ENCODE measurements around the gene KLHL26. TPM values are rescaled to one million over a fixed set of nuclear protein-coding genes. Genes with fewer than 3 reads are reported as not detected.

KLHL26 gene
- total and polyA plus RNA-seq, 2 donors from 2014 or later = 5.6 to 16.1 TPM

DNA sequence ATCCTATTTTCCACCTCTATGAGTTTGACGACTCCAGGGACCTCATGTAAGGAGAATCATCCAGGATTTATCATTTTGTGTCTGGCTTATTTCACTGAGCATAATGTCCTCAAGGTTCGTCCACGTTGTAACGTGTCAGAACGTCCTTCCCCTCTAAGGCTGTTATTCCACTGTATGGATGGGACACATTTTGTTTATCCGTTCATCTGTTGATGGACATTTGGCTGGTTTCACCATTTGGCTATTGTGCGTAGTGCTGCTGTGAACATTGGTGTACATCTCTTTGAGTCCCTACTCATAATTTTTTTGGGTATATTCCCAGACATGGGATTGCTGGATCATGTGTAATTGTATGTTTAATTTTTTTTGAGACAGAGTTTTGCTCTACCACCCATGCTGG lies 68.1 kb downstream of the KLHL26 start:
- no peak overlapping the region for H3K4me3 ChIP-seq (ENCODE audit: low read length in 3 of 3)
- H3K4me1 ChIP-seq (ENCODE audit: control insufficient read depth in 2 of 3, insufficient read depth in 2 of 3, low read depth in 1 of 3, low read length in 3 of 3) = peaks cover 0 to 18% (median 3%) of the 10 kb centered on the region in 3 donors
- FAIRE-seq (no peak), DNase-seq (no peak)
- H3K9me3 ChIP-seq (ENCODE audit: control insufficient read depth in 2 of 3, insufficient read depth in 1 of 3, low read length in 3 of 3) = no peaks in the 10 kb centered on the region
- no peak overlapping the region for H3K27ac ChIP-seq (ENCODE audit: low read depth in 2 of 2, low read length in 2 of 2)
- H3K36me3 ChIP-seq (ENCODE audit: control insufficient read depth in 2 of 3, insufficient read depth in 3 of 3, low read length in 3 of 3) = no peaks in the 10 kb centered on the region
- intact Hi-C loops (cut with DNase I) = no loop called here
- H3K27me3 ChIP-seq (ENCODE audit: control insufficient read depth, insufficient read depth, low read length) = no peaks in the 10 kb centered on the region
- TF ChIP-seq, protein P1, sequence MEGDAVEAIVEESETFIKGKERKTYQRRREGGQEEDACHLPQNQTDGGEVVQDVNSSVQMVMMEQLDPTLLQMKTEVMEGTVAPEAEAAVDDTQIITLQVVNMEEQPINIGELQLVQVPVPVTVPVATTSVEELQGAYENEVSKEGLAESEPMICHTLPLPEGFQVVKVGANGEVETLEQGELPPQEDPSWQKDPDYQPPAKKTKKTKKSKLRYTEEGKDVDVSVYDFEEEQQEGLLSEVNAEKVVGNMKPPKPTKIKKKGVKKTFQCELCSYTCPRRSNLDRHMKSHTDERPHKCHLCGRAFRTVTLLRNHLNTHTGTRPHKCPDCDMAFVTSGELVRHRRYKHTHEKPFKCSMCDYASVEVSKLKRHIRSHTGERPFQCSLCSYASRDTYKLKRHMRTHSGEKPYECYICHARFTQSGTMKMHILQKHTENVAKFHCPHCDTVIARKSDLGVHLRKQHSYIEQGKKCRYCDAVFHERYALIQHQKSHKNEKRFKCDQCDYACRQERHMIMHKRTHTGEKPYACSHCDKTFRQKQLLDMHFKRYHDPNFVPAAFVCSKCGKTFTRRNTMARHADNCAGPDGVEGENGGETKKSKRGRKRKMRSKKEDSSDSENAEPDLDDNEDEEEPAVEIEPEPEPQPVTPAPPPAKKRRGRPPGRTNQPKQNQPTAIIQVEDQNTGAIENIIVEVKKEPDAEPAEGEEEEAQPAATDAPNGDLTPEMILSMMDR (IDR thresholded peaks at IDR 0.05; ENCODE audit: borderline replicate concordance, extremely low read depth, insufficient read depth) = no peak
- H3K9ac ChIP-seq (ENCODE audit: low read length in 3 of 3) = no peak overlapping the region

DNA sequence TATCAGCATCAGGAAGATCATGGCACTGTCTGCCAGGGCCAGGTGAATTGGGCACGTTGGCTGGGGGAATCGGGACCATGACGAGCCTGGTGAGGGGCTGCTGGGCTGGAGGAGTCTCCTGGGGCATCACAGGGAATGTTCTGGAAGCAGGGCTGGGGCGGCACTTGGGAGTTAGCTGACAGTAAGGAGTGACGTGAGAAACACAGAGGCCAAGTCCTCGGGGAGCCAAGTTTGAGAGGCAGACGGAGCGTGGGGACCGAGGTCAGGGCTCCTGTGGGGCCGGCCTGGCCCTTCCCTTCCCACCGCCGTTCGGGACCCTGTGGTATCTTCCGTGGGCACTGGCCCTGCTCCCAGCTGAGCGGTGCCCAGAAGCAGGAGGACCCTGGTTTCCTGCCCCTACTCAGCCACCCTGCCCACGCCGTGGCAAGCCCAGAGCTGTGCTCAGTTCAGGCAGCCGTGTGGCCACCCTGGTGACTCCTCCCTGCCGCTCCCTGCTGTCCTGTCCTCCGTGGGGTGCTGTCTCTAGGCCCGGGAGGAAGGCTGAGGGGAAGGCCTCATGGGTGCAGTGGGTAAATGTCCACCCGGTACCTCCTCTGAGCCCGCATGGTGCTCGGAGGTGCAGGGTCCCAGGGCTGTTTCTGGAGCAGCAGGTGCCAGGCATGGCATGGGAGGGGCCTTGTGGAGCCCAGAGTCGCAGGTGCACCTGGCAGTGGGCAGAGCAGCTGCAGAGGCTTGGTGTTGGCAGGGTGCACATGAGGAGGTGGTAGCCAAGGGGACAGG lies 71.8 kb downstream of the KLHL26 start:
- TF ChIP-seq, protein P1 (IDR thresholded peaks at IDR 0.05; ENCODE audit: borderline replicate concordance, extremely low read depth, insufficient read depth) = no peak
- Histone ChIP-seq H3K4me3 (ENCODE audit: low read length in 3 of 3) (no peak overlapping the region), H3K9me3 (ENCODE audit: control insufficient read depth in 2 of 3, insufficient read depth in 1 of 3, low read length in 3 of 3) (no peaks in the 10 kb centered on the region), H3K4me1 (ENCODE audit: control insufficient read depth in 2 of 3, insufficient read depth in 2 of 3, low read depth in 1 of 3, low read length in 3 of 3) (peaks cover 0 to 13% (median 5%) of the 10 kb centered on the region in 3 donors), H3K27ac (ENCODE audit: low read depth in 2 of 2, low read length in 2 of 2) (no peak overlapping the region), H3K36me3 (ENCODE audit: control insufficient read depth in 2 of 3, insufficient read depth in 3 of 3, low read length in 3 of 3) (no peaks in the 10 kb centered on the region), H3K9ac (ENCODE audit: low read length in 3 of 3) (no peak overlapping the region), H3K27me3 (ENCODE audit: control insufficient read depth, insufficient read depth, low read length) (no peaks in the 10 kb centered on the region)
- DNase-seq (peak in 1 of 5 donors; percentile 43), FAIRE-seq (no peak)
- intact Hi-C loops (cut with DNase I) = no loop called here

DNA sequence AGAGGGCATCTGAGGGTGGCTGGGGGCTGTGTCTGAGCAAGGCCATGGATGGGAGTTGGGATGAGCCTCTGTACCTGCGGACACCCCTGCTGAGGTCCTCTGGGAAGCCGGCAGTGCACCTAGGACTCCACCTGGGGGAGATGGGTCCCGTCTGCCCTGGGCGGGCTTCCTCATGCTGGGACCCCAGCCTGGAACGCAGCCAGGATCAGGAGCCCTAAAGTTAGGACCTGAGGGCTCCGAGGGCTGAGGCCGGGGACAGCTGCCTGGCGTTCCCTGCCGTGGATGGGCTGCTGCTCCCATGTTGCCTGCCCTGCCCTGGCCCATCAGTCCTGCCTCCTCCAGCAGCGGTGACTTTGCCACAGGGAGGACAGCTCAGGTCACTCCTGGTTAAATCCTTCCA lies 72.7 kb downstream of the KLHL26 start:
- no peak for DNase-seq
- Histone ChIP-seq H3K36me3 (ENCODE audit: control insufficient read depth in 2 of 3, insufficient read depth in 3 of 3, low read length in 3 of 3) (no peaks in the 10 kb centered on the region), H3K9me3 (ENCODE audit: control insufficient read depth in 2 of 3, insufficient read depth in 1 of 3, low read length in 3 of 3) (no peaks in the 10 kb centered on the region), H3K4me1 (ENCODE audit: control insufficient read depth in 2 of 3, insufficient read depth in 2 of 3, low read depth in 1 of 3, low read length in 3 of 3) (peaks cover 0 to 13% (median 5%) of the 10 kb centered on the region in 3 donors), H3K27ac (ENCODE audit: low read depth in 2 of 2, low read length in 2 of 2) (no peak overlapping the region), H3K27me3 (ENCODE audit: control insufficient read depth, insufficient read depth, low read length) (no peaks in the 10 kb centered on the region), H3K4me3 (ENCODE audit: low read length in 3 of 3) (no peak overlapping the region), H3K9ac (ENCODE audit: low read length in 3 of 3) (no peak overlapping the region)
- intact Hi-C loops (cut with DNase I) = no loop called here
- no peak for FAIRE-seq
- TF ChIP-seq, protein P1 (IDR thresholded peaks at IDR 0.05; ENCODE audit: borderline replicate concordance, extremely low read depth, insufficient read depth) = no peak
